Stomach (tissue), 4 donors: ENCODE measurements around the gene CNTN4.

Source experiments
- EP300 ChIP-seq: sonication (generic); formaldehyde crosslinking; IDR thresholded peaks from one replicate; pipeline ENCODE4 v1.6.1; 2017; ENCODE audit warnings: antibody characterized with exemption
- TF ChIP-seq, protein P1 (sequence below), 7 experiments: fragments of 450-650 bp in 4 of 7; fragments of 200-600 bp in 3 of 7; sonication (generic) in 3 of 7; IDR thresholded peaks; one replicate each; pipeline ENCODE4 v1.5.1; 2016 to 2019; ENCODE audit warnings: antibody characterized with exemption in 7 of 7, control low read depth in 2 of 7, mild to moderate bottlenecking in 1 of 7

- TF ChIP-seq, protein P1, sequence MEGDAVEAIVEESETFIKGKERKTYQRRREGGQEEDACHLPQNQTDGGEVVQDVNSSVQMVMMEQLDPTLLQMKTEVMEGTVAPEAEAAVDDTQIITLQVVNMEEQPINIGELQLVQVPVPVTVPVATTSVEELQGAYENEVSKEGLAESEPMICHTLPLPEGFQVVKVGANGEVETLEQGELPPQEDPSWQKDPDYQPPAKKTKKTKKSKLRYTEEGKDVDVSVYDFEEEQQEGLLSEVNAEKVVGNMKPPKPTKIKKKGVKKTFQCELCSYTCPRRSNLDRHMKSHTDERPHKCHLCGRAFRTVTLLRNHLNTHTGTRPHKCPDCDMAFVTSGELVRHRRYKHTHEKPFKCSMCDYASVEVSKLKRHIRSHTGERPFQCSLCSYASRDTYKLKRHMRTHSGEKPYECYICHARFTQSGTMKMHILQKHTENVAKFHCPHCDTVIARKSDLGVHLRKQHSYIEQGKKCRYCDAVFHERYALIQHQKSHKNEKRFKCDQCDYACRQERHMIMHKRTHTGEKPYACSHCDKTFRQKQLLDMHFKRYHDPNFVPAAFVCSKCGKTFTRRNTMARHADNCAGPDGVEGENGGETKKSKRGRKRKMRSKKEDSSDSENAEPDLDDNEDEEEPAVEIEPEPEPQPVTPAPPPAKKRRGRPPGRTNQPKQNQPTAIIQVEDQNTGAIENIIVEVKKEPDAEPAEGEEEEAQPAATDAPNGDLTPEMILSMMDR (IDR thresholded peaks at IDR 0.05), result no peak
- TF ChIP-seq EP300, result no peak
Observed at GRCh38 chr3:2653706-2654105, 555.0 kb downstream of the CNTN4 start.
